AG20443 (cell line): ENCODE data around the gene CDS2.

Experiments used
- DNase-seq: peaks from one replicate; pipeline ENCODE4 v3.0.0; 2012; ENCODE audit warnings: low spot score, mixed read lengths

Gene CDS2

GRCh38 chr20:5119435-5120184, 7.2 kb upstream of the CDS2 start, which contains the start of gene PCNA:
TSS of gene PCNA (minus strand) at chr20:5119958. CDS start at chr20:5119798, 160 bp downstream.
- peak; percentile 97 for DNase-seq

GRCh38 chr20:5120185-5120476, 6.7 kb upstream of the CDS2 start:
- DNase-seq = no peak

GRCh38 chr20:5122873-5123260, 3.9 kb upstream of the CDS2 start:
- no peak for DNase-seq

GRCh38 chr20:5127204-5127858, 523 bp downstream of the CDS2 start:
- DNase-seq = peak; percentile 25

- DNase-seq = peak; percentile 27
Measured at GRCh38 chr20:5127859-5128424, 1.1 kb downstream of the CDS2 start.

- no peak for DNase-seq
Measured at GRCh38 chr20:5128886-5129285, 2.1 kb downstream of the CDS2 start.

GRCh38 chr20:5131502-5131901, 4.7 kb downstream of the CDS2 start:
- no peak for DNase-seq

GRCh38 chr20:5133998-5134397, 7.2 kb downstream of the CDS2 start:
- DNase-seq = no peak

- no peak for DNase-seq
Measured at GRCh38 chr20:5135363-5136012, 8.7 kb downstream of the CDS2 start.

- no peak for DNase-seq
Measured at GRCh38 chr20:5136096-5136495, 9.3 kb downstream of the CDS2 start.

- DNase-seq = no peak
Measured at GRCh38 chr20:5140195-5140594, 13.4 kb downstream of the CDS2 start.

- DNase-seq = no peak
Measured at GRCh38 chr20:5141615-5142014, 14.8 kb downstream of the CDS2 start.

GRCh38 chr20:5143851-5144250, 17.0 kb downstream of the CDS2 start:
- no peak for DNase-seq

- no peak for DNase-seq
Measured at GRCh38 chr20:5145365-5146098, 18.7 kb downstream of the CDS2 start.

- no peak for DNase-seq
Measured at GRCh38 chr20:5146099-5146668, 19.4 kb downstream of the CDS2 start.

GRCh38 chr20:5146871-5147592, 20.2 kb downstream of the CDS2 start:
- no peak for DNase-seq

GRCh38 chr20:5148581-5148980, 21.8 kb downstream of the CDS2 start:
- DNase-seq = no peak

GRCh38 chr20:5149892-5150225, 23.1 kb downstream of the CDS2 start:
- no peak for DNase-seq

GRCh38 chr20:5150226-5151076, 23.6 kb downstream of the CDS2 start:
- peak; percentile 32 for DNase-seq

- DNase-seq = no peak
Measured at GRCh38 chr20:5153152-5153467, 26.3 kb downstream of the CDS2 start.
